ENCODE measurements around the gene KIF18A.
A peak's percentile ranks its signal among the peaks of the same experiment; 100 is the strongest.
"Not testable (repeated sequence)": the region's sequence is repeated elsewhere in the genome, so short reads cannot be mapped to it uniquely, and the experiment has no call there.

The KIF18A gene

DNA sequence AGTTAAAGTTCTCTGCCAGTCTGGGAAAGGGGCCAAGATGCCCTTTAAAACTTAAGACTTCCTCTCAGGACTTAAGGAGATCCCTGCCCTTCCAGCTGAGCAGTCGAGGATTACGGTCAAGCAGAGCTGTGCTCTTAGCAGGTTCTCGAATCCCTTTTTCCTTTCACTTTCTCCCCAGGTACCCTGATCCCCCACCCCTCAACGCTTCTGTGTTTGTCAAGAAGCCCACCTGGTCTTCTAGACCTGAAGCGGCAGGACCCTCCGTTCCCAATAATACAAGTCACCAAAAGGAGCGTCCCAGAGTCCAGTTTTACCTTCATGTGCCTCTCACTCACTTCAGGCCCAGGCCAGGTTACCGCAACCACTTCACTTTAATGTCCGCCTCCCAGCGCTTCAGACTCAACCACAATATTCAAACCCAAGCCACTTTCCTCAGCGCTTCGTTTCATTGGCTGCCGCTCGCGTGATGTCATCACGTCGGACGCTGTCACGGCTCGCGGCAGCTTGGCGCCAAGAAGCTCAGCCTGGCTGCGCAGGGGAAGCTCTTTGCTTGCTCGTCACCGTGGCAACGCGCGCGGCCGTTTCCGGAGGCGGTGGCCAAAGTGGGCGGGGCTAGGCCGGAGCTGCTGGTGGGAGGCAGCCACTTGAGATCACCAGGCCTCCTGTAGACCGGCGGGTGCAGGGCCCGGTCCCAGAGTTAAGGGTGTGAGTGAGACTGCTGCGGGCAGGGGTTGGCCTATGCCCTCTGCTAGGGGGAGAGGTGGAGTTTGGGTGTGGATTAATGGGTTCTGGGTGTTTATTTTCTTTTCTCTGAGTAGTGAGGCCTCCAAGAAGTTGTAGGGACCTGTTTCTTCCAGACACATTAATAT lies at the start of gene KIF18A, which contains the start of gene METTL15:
KIF18A (minus strand) TSS at position 407 of the 869 bp plus-strand sequence. CDS start 10,209 bp downstream, outside the sequence.
METTL15 (plus strand) TSS at position 639 of the 869 bp plus-strand sequence. CDS start 4,947 bp downstream, outside the sequence.
- DNase-seq (ENCODE audit: low read depth in 3 of 3) = peak; percentile 87 to 94 (median 87)

- DNase-seq (ENCODE audit: low read depth in 3 of 3) = no peak
Observed at GRCh38 chr11:28153586-28153985, 45.6 kb upstream of the KIF18A start.

DNA sequence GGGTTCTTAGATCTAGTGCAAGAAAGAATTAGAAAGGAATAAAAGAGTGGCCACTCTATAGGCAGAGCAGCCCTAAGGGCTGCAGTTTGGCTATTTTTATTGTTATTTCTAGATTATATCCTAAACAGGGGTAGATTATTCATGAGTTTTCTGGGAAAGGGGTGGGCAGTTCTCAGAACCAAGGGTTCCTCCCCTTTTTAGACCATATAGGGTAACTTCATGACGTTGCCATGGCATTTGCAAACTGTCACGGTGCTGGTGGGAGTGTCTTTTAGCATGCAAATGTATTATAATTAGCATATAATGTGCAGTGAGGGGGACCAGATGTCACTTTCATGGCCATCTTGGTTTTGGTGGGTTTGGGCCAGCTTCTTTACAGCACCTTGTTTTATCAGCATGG lies 44.8 kb upstream of the KIF18A start:
- DNase-seq (ENCODE audit: low read depth in 3 of 3) = no peak

GRCh38 chr11:28146123-28146751 lies 38.3 kb upstream of the KIF18A start:
- no peak for DNase-seq (ENCODE audit: low read depth in 3 of 3)

- DNase-seq (ENCODE audit: low read depth in 3 of 3) = no peak
Observed at GRCh38 chr11:28144808-28145207, 36.9 kb upstream of the KIF18A start.

- DNase-seq (ENCODE audit: low read depth in 3 of 3) = no peak
Observed at GRCh38 chr11:28142724-28143123, 34.8 kb upstream of the KIF18A start.

DNA sequence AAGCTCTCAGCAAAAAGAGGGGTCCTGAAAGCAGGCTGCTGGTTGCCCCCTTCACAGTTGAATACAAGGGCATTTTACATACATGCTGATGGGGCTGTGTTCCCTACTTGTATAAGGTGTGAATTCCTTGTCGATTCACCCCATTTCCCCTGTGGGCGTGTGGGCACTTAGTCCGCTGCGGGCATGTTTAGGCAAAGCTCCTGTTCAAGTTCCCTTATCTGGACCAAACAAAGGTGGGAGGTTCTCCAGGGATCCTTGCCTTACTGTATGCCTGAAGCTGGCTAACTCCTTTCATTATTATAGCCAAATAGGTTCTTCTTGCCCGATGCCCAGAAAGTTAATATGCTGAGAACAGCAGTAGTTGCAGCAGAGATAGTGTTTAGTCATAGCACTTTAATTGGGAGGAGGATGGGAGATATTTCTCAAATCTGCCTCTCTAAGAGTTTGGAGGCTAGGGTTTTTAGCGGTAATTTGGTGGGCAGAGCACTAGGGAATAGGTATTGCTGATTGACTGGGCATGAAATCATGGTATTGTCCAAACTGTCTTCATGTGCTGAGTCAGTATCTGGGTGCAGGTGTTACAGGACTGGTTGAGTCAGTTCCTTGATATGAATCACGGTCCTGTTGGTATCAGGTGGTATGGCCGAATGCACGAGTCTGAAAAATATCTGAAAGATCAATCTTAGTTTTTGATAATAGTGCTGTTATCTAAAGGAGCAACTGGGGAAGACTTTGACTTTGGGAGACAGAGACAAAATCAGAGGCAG lies 32.9 kb upstream of the KIF18A start:
- no peak for DNase-seq (ENCODE audit: low read depth in 3 of 3)

DNA sequence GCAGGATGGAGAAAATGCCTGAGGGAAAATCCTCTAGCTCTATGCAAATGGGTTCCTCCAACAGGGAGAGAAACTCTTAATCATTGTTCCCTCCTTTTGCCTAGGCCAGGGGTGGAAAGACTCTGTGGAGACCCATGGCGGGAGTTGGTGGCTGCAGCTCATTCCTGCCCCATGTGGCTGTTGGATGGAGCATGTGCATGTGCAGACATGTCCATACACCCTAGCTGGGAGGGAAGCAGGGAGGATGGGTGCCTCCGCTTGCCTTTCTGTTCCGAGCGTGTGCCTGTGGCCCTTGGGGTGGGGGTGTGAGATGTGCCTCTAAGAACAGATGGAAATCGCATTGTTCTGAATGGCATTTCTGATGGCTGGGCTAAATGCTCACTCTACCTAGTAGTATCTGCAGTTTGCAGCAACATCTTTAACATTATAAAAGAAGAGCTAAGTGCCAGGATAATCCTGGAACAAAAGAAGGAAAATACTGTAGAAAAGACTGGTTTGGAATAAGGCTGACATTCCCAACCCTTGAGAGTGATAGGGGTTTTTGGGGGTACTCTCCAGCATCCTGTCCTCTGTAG lies 32.0 kb upstream of the KIF18A start:
- no peak for DNase-seq (ENCODE audit: low read depth in 3 of 3)

DNA sequence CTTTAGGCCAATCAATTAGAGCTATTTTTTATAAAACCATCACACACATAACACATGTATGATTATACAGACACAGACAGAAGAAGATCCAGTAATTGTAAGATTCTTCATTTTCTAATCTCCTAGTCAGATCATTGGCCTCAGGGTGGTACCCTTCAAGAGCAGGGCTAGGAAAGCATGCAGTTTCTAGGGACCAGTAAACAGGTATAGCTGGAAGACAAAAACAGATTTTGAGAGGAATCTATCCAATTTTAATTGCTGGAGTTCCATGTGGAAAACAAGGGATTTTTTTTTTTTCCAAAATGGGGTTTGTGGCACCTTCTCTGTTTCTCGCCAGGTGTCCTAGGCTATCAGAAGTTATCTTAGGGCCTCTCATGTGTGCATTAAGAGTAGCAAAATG lies 29.9 kb upstream of the KIF18A start:
- no peak for DNase-seq (ENCODE audit: low read depth in 3 of 3)

DNA sequence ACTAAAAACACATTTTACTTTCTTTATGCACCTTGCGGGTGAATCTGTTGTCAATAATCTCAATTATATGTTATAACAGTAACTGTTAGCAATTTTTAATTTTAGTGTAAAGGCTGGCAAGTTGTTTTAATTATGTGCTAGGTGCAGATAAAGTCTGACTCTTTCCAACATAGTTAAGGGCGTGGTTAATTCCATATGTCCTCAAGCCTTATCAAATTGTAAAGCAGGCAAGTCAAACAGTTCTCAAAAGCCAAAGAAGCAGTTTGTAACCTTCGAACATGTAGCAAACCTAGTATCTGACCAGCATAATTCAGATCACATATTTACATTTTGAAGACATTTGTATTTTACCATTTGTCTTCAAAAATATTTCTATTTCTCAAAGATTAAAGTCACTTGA lies 29.4 kb upstream of the KIF18A start:
- DNase-seq (ENCODE audit: low read depth in 3 of 3) = no peak

GRCh38 chr11:28136157-28136556 lies 28.2 kb upstream of the KIF18A start:
- DNase-seq (ENCODE audit: low read depth in 3 of 3) = not testable (repeated sequence)

- no peak for DNase-seq (ENCODE audit: low read depth in 3 of 3)
Observed at GRCh38 chr11:28133146-28133545, 25.2 kb upstream of the KIF18A start.

- DNase-seq (ENCODE audit: low read depth in 3 of 3) = no peak
Observed at GRCh38 chr11:28132548-28132947, 24.6 kb upstream of the KIF18A start.

DNA sequence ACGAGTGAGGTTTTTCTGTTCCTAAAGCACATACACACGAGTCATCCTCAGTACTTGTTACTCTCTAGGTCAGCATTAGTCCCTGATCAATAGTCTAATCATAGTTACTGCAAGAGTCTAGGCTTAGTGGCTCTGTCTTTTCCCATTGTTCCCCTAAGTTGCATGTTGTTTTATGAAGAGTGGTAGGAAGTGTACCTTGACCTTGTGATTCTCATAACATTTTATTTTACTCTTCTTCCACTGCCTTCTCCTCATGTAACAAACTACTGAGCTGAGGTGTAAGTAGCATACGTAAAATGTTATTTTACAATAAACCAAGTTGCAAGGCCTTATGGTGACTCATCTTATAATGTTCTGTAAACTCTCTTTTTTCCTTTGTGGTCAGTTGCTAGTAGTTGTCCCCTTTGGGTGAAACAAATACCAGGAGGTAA lies 15.2 kb upstream of the KIF18A start:
- no peak for DNase-seq (ENCODE audit: low read depth in 3 of 3)

GRCh38 chr11:28117712-28118111 lies 9.8 kb upstream of the KIF18A start:
- no peak for DNase-seq (ENCODE audit: low read depth in 3 of 3)

DNA sequence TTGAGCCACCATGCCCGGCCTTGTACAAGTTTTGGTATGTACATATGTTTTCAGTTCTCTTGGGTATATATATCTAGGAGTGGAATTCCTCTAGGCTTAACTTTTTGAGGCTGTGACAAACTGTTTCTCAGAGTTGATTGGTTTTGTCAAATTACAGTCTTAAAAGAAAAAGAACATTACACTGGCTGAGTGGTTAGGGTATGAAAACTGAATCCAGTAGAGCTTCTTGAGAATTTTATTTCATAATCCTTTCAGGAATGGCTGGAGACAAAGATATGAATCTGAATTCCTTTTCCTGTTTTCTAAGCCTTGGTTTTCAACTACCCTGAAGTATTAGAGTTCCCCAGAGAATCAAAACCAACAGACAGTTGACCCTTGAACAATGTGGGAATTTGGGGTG lies 6.8 kb upstream of the KIF18A start:
- no peak for DNase-seq (ENCODE audit: low read depth in 3 of 3)

DNA sequence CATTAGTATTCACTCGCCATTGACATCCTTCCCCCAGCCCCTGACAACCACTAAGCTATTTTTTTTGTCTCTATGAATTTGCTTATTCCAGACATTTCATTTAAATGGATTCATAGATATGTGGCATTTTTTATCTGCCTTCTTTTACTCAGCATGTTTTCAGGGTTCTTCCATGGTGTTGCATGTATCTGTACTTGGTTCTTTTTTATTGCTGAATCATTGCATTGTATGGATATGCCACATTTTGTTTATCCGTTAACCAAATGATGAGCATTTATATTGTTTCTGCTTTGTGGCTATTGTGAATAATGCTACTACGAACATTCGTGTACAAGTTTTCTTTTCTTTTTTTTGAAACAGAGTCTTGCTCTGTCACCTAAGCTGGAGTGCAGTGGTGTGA lies 6.2 kb upstream of the KIF18A start:
- no peak for DNase-seq (ENCODE audit: low read depth in 3 of 3)

DNA sequence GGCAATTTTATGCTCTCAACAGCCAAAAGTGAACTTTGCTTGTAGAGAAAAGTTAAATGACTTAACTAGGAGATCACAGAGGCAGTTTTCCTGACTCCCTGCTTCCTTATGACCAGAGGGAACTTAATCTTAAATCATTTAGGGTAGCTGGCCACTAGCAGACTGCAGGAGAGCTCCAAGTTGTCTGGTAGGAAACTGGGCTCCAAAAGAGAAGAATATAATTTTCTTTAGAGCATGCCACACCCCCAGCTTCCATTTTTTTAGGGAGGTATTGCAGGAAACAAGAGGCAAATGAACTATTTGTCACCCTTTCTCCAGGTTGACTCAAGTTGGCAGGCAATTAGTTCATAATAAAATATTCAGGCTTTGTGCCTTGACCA lies 2.9 kb upstream of the KIF18A start:
- DNase-seq (ENCODE audit: low read depth in 3 of 3) = no peak

DNA sequence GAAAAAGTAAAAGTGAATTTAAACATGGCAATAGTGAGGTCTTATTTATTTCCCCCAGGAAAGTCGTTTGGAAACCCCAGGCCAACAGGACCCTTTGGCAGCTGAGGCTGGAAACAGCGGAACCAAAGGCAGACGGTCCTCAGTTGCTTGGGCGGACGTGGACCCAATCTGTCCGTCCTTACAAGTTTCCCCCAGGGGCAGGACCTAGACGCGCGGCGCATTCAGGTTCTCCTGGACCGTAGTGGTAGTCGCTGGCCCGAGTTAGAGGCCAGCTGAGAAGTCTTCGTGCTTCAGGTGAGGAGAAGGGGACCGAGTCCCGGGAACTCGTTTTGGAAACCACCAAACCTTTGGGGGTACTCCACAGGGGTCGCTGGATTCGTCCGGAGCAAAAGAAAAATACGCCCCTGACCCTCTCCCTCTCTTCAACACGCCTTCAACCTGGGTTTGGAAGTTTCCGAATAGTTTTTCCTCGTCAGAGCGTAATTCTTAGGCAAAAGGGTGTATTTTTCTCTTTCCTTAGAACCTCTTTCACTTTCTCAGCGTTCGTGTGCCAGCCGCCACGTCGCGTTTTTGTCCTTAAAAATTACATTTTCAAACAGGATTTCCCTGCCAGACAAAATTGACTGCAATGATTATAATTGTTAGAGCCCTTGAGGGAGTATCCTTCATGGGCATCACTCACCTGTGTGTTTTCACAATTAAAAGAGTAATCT lies 2.3 kb upstream of the KIF18A start:
- peak; percentile 19 to 39 (median 19) for DNase-seq (ENCODE audit: low read depth in 3 of 3)

- no peak for DNase-seq (ENCODE audit: low read depth in 3 of 3)
Observed at GRCh38 chr11:28108958-28109357, 1.0 kb upstream of the KIF18A start.

DNA sequence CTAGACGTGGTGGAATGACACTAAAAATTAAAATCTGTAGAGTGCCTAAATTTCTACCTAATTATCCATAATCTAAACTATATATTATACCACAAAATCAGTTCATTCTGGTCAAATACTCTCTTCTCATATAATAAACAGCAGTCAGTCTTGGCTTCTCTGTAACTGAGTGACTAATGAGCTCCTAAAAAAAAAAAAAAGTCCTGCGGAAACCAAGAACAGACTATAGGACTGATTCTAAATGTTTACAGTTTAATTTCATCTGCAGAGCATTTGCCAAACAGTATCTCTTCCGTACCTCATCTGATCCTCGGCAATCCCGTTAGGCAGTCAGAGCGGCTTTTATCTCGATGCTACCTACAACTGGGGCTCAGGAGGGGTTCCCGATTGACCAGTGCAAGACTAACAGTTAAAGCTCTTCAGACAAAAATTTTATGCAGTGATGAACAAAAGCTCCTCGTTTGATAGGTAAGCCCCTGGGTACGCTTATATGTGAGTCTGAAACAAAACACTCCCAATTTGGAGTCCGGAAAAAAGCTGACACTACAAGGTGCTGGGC lies 686 bp downstream of the KIF18A start:
- no peak for DNase-seq (ENCODE audit: low read depth in 3 of 3)
